ENCODE data around the gene PTP4A2.

Gene PTP4A2

GRCh38 chr1:31885851-31886250 is 52.3 kb downstream of the PTP4A2 start:
- DNase-seq (ENCODE audit: low read depth), result no peak

GRCh38 chr1:31883357-31883942 is 54.7 kb downstream of the PTP4A2 start:
- DNase-seq (ENCODE audit: low read depth), result no peak

- DNase-seq (ENCODE audit: low read depth), result no peak
These were observed 56.5 kb downstream of the PTP4A2 start for GRCh38 chr1:31881688-31882000.

- DNase-seq (ENCODE audit: low read depth), result no peak
These were observed 57.0 kb downstream of the PTP4A2 start for GRCh38 chr1:31880957-31881687.

- DNase-seq (ENCODE audit: low read depth), result no peak
These were observed 58.1 kb downstream of the PTP4A2 start for GRCh38 chr1:31879981-31880608.

- no peak for DNase-seq (ENCODE audit: low read depth)
These were observed 60.1 kb downstream of the PTP4A2 start for GRCh38 chr1:31878058-31878457.

GRCh38 chr1:31877544-31877943 is 60.6 kb downstream of the PTP4A2 start:
- DNase-seq (ENCODE audit: low read depth), result no peak

- DNase-seq (ENCODE audit: low read depth), result no peak
These were observed 62.4 kb downstream of the PTP4A2 start for GRCh38 chr1:31875636-31876236.

- DNase-seq (ENCODE audit: low read depth), result no peak
These were observed 63.2 kb downstream of the PTP4A2 start for GRCh38 chr1:31874942-31875341.

- DNase-seq (ENCODE audit: low read depth), result no peak
These were observed 65.2 kb downstream of the PTP4A2 start for GRCh38 chr1:31872658-31873636.

- no peak for DNase-seq (ENCODE audit: low read depth)
These were observed 66.5 kb downstream of the PTP4A2 start for GRCh38 chr1:31871703-31872102.

- DNase-seq (ENCODE audit: low read depth), result no peak
These were observed 68.0 kb downstream of the PTP4A2 start for GRCh38 chr1:31870086-31870736.

- no peak for DNase-seq (ENCODE audit: low read depth)
These were observed 68.7 kb downstream of the PTP4A2 start for GRCh38 chr1:31869449-31869848.

- no peak for DNase-seq (ENCODE audit: low read depth)
These were observed 69.3 kb downstream of the PTP4A2 start for GRCh38 chr1:31868862-31869261.

- no peak for DNase-seq (ENCODE audit: low read depth)
These were observed 70.6 kb downstream of the PTP4A2 start for GRCh38 chr1:31867546-31867945.

GRCh38 chr1:31866450-31867032 is 71.6 kb downstream of the PTP4A2 start:
- DNase-seq (ENCODE audit: low read depth), result no peak

GRCh38 chr1:31865728-31866449 is 72.3 kb downstream of the PTP4A2 start:
- DNase-seq (ENCODE audit: low read depth), result no peak

- DNase-seq (ENCODE audit: low read depth), result no peak
These were observed 76.1 kb downstream of the PTP4A2 start for GRCh38 chr1:31862071-31862470.

- DNase-seq (ENCODE audit: low read depth), result no peak
These were observed 76.8 kb downstream of the PTP4A2 start for GRCh38 chr1:31861346-31861745.

GRCh38 chr1:31860581-31860980 is 77.6 kb downstream of the PTP4A2 start:
- no peak for DNase-seq (ENCODE audit: low read depth)

Measured in stimulated activated CD4-positive, alpha-beta T cell treated with anti-CD3 and anti-CD28 coated beads, Interleukin-2, amount 100 ng/mL, for 4 hours (primary cell).